ENCODE measurements around the gene POLR3B.

The POLR3B gene

DNA sequence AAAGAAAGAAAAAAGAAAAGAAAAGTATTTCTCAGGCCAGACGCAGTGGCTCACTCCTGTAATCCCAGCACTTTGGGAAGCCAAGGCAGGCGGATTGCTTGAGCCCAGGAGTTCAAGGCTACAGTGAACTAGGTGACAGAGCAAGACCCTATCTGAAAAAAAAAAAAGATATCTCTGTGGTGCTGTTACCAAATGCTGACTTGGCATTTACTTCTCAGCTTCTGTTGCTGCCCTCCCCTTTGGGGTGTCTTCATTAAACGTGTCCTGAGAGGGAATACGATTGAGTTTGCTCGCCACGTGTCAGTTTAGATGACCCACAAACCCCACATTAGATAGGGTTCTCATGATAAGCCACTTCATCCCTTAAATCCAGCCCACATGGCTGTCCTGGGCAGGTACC lies 4.4 kb upstream of the POLR3B start:
- Histone ChIP-seq H3K27me3 (ENCODE audit: insufficient read depth, poor library complexity, severe bottlenecking) (peaks cover 9% of the 10 kb centered on the region), H3K27ac (replicated peaks) (no peak overlapping the region), H3K4me3 (replicated peaks; ENCODE audit: insufficient read depth, low read length) (no peak overlapping the region)
- TF ChIP-seq, protein P1, sequence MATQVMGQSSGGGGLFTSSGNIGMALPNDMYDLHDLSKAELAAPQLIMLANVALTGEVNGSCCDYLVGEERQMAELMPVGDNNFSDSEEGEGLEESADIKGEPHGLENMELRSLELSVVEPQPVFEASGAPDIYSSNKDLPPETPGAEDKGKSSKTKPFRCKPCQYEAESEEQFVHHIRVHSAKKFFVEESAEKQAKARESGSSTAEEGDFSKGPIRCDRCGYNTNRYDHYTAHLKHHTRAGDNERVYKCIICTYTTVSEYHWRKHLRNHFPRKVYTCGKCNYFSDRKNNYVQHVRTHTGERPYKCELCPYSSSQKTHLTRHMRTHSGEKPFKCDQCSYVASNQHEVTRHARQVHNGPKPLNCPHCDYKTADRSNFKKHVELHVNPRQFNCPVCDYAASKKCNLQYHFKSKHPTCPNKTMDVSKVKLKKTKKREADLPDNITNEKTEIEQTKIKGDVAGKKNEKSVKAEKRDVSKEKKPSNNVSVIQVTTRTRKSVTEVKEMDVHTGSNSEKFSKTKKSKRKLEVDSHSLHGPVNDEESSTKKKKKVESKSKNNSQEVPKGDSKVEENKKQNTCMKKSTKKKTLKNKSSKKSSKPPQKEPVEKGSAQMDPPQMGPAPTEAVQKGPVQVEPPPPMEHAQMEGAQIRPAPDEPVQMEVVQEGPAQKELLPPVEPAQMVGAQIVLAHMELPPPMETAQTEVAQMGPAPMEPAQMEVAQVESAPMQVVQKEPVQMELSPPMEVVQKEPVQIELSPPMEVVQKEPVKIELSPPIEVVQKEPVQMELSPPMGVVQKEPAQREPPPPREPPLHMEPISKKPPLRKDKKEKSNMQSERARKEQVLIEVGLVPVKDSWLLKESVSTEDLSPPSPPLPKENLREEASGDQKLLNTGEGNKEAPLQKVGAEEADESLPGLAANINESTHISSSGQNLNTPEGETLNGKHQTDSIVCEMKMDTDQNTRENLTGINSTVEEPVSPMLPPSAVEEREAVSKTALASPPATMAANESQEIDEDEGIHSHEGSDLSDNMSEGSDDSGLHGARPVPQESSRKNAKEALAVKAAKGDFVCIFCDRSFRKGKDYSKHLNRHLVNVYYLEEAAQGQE (IDR thresholded peaks at IDR 0.05; ENCODE audit: insufficient replicate concordance, low read depth): no peak
- TF ChIP-seq, protein P2, sequence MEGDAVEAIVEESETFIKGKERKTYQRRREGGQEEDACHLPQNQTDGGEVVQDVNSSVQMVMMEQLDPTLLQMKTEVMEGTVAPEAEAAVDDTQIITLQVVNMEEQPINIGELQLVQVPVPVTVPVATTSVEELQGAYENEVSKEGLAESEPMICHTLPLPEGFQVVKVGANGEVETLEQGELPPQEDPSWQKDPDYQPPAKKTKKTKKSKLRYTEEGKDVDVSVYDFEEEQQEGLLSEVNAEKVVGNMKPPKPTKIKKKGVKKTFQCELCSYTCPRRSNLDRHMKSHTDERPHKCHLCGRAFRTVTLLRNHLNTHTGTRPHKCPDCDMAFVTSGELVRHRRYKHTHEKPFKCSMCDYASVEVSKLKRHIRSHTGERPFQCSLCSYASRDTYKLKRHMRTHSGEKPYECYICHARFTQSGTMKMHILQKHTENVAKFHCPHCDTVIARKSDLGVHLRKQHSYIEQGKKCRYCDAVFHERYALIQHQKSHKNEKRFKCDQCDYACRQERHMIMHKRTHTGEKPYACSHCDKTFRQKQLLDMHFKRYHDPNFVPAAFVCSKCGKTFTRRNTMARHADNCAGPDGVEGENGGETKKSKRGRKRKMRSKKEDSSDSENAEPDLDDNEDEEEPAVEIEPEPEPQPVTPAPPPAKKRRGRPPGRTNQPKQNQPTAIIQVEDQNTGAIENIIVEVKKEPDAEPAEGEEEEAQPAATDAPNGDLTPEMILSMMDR (IDR thresholded peaks at IDR 0.05; ENCODE audit: insufficient read depth, low read length): no peak
- no peak for TF ChIP-seq POLR2AphosphoS5 (IDR thresholded peaks at IDR 0.05; ENCODE audit: low read depth)
- no peak for TF ChIP-seq SPI1 (IDR thresholded peaks at IDR 0.05; ENCODE audit: borderline replicate concordance, low read depth)
- TF ChIP-seq GABPA (IDR thresholded peaks at IDR 0.05; ENCODE audit: low read depth): no peak
- DNase-seq (ENCODE audit: low read depth in 1 of 2, low spot score in 1 of 2): no peak

DNA sequence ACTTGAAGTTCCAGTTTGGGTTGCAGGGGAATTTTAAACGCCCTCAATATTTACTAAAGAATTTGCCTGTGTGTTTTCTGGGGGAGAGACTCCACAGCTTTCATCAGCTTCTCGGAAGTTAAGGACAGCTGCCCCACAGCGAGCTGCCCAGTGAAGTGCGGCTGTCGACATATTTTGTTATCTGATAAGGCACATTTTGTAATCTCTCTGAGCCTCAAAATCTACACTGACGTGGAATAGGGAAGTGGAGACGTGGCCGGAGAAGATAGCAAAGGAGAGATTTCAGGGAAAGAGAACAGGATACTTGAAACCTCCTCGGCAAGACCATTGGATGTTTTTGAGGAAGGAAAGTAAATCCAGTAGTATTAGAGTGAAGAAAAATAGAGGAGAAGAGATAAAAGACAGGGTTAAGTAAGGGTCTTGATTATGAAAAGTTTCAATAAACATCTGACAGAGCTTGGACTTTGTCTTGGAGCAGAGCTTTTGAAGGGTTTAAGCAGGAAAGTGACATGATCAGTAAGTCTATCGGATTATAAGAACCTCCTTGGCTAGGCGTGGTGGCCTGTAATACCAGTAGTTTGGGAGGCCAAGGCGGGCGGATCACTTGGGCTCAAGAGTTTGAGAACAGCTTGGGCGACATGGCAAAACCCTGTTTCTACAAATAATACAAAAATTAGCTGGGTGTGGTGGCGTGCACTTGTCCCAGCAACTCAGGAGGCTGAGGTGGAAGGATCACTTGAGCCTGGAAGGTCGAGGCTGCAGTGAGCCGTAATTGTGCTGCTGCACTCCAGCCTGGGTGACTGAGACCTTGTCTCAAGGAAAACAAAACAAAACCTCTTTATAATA lies 1.1 kb downstream of the POLR3B start:
- H3K27me3 ChIP-seq (ENCODE audit: insufficient read depth, poor library complexity, severe bottlenecking): no peaks in the 10 kb centered on the region
- DNase-seq (ENCODE audit: low read depth in 1 of 2, low spot score in 1 of 2): peak; percentile 27 to 79
- H3K4me3 ChIP-seq (replicated peaks; ENCODE audit: insufficient read depth, low read length): peak overlapping the region; percentile 69
- H3K27ac ChIP-seq (replicated peaks): peak overlapping the region; percentile 89
- TF ChIP-seq, protein P2 (IDR thresholded peaks at IDR 0.05; ENCODE audit: insufficient read depth, low read length): no peak
- TF ChIP-seq POLR2AphosphoS5 (IDR thresholded peaks at IDR 0.05; ENCODE audit: low read depth) (peak; percentile 36), SPI1 (IDR thresholded peaks at IDR 0.05; ENCODE audit: borderline replicate concordance, low read depth) (peak; percentile 97)

DNA sequence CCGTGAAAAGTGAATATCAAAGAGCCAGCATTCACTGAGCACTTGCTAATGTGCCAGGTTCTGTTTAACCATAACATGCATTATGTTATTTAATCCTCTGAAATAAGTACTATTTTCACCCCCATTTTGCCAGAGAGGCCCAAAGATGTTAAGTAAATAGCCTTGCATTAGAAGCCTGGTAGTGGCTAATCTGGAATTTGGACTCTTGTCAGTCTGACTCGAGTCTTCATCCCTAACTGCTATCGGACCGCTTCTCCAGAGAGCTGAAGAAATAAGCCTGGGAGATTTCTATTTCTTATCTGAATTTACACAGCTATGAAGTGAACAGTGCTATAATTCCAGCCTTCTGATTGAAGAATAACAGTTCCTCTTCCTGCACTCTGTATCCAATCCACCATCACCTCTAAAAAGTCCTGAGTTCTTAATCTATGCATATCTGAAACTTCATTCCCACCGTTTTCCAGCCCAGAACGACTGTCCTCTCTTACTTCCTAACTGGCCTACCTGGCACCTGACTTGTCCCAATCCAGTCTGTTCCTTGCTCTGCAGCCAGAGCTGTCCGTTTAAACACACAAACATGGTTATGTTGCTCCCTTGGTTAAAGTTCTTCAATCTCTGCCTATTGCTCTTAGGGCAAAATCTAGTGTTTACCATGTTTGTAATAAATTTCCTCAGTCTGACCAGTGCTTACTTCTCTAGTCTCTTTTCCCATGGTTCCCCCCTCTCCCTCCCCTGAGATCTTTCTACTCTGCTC lies 2.3 kb downstream of the POLR3B start:
- H3K27ac ChIP-seq (replicated peaks): no peak overlapping the region
- no peak overlapping the region for H3K4me3 ChIP-seq (replicated peaks; ENCODE audit: insufficient read depth, low read length)
- TF ChIP-seq, protein P2 (IDR thresholded peaks at IDR 0.05; ENCODE audit: insufficient read depth, low read length): no peak
- TF ChIP-seq, protein P1 (IDR thresholded peaks at IDR 0.05; ENCODE audit: insufficient replicate concordance, low read depth): no peak
- TF ChIP-seq SPI1 (IDR thresholded peaks at IDR 0.05; ENCODE audit: borderline replicate concordance, low read depth) (no peak), GABPA (IDR thresholded peaks at IDR 0.05; ENCODE audit: low read depth) (no peak), POLR2AphosphoS5 (IDR thresholded peaks at IDR 0.05; ENCODE audit: low read depth) (no peak)
- H3K27me3 ChIP-seq (ENCODE audit: insufficient read depth, poor library complexity, severe bottlenecking): no peaks in the 10 kb centered on the region
- no peak for DNase-seq (ENCODE audit: low read depth in 1 of 2, low spot score in 1 of 2)
